Measurements from ENCODE around the gene TYSND1.
A peak's percentile ranks its signal among the peaks of the same experiment; 100 is the strongest.
"Not testable (repeated sequence)": the region's sequence is repeated elsewhere in the genome, so short reads cannot be mapped to it uniquely, and the experiment has no call there.

TYSND1 gene

GRCh38 chr10:70163448-70163847 is 16.9 kb upstream of the TYSND1 start:
- no peak for DNase-seq

DNA sequence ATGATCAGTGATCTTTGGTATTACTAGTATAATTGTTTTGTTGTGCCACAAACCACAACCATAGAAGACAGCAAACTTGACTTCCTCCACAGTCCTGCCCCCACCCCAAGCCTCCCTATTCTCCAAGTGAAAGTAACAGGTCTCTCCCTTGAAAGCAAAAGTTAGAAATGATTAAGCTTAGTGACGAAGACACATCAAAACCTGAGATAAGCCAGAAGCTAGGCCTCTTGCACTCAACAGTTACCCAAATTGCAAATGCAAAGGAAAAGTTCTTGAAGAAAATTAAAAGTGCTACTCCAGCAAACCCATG is 16.3 kb upstream of the TYSND1 start:
- DNase-seq = peak; percentile 67

DNA sequence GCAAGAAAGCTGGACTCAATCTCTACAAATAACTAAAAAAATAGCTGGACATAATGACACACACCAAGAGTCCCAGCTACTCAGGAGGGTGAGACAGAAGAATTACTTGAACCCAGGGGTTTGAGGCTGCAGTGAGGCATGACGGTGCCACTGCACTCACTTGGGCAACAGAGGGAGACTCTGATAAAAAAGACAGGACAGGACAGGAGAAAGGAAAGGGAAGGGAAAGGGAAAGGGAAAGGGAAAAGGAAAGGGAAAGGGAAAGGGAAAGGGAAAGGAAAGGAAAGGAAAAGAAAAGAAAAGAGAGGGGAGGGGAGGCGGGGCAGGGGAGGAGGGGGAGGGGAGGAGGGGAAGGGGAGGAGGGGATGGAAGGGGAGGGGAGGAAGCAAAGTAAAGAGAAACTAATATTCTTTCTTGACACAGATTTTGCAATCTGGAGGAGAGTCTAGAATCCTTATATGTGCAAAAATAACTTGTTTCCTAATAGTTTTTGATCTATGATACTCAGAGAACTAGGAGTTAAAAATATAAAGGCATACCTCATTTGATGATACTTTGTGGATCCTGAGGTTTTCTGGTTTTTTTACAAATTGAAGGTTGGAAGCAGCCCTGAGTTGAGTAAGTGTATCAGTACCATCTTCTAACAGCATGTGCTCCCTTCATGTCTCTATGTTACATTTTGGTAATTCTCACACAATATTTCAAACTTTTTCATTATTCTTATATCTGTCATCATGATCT is 15.8 kb upstream of the TYSND1 start:
- no peak for DNase-seq

DNA sequence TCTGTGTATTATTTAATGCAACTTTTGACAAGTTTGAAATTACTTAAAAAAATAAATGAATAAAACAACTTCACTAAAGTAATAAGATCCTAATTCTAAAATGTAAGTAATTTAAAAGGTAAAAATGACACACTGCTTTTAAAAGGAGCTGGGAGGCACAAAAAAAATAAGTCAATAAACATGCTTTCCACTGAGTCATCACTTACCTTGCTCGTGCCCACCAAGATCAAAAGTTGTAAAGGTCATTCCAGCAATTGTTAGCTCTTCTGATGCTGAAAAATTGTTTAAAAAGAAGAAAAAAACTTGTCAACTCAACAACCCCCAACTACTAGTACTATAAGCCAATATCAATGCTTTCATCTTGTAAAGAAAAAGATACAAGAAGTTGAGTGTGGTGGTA is 14.3 kb upstream of the TYSND1 start:
- DNase-seq = no peak

- not testable (repeated sequence) for DNase-seq
Observed at GRCh38 chr10:70159366-70159765, 12.9 kb upstream of the TYSND1 start.

DNA sequence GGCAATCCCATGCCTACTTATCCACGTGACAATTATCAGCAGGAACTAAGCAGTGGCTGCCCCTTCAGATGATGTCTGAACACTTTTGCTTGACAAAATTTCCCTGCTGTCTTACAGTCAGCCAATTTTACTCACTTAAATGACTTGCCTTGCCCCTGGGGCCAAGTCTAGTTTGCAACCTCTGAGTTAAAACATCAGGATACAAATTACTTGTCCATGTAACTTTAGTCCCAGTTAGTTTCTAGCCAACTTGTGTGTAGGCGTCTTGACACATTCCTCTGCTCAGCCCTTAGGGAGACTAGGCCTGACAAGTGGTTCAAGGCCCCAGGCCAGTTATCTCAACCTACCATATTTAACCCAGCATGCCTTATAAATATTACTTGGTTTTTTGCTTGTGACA is 11.6 kb upstream of the TYSND1 start:
- no peak for DNase-seq

GRCh38 chr10:70155255-70155838 is 8.8 kb upstream of the TYSND1 start:
- DNase-seq = no peak

DNA sequence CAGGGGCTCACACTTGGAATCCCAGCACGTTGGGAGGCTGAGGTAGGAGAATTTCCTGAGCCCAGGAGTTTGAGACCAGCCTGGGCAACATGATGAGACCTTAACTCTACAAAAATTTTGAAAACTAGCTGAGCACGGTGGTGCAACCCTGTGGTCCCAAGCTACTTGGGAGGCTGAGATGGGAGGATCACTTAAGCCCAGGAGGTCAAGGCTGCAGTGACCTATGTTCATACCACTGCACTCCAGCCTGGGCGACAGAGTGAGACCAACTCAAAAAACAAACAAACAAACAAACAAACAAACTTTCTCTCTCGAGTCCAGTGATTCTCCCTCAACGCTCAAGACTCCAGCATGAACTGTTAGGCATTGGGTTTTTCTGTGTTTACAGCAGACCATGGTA is 2.0 kb upstream of the TYSND1 start:
- no peak for DNase-seq

DNA sequence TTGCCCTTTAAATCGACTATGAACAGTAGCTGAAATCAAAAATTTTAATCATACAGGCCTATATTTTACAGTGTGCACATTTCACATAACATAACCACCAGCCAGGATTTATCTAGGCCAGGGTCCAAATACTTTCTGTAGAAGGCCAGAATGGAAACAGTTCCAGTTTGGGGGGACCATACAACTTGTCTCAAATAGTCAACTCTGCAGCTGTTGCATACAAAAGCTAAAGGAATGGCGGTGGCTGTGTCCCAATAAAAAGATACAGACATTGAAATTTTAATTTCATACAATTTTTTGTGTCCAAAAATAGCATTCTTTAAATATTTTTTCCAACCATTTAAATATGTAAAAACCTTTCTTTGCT is 742 bp upstream of the TYSND1 start:
- DNase-seq = no peak

DNA sequence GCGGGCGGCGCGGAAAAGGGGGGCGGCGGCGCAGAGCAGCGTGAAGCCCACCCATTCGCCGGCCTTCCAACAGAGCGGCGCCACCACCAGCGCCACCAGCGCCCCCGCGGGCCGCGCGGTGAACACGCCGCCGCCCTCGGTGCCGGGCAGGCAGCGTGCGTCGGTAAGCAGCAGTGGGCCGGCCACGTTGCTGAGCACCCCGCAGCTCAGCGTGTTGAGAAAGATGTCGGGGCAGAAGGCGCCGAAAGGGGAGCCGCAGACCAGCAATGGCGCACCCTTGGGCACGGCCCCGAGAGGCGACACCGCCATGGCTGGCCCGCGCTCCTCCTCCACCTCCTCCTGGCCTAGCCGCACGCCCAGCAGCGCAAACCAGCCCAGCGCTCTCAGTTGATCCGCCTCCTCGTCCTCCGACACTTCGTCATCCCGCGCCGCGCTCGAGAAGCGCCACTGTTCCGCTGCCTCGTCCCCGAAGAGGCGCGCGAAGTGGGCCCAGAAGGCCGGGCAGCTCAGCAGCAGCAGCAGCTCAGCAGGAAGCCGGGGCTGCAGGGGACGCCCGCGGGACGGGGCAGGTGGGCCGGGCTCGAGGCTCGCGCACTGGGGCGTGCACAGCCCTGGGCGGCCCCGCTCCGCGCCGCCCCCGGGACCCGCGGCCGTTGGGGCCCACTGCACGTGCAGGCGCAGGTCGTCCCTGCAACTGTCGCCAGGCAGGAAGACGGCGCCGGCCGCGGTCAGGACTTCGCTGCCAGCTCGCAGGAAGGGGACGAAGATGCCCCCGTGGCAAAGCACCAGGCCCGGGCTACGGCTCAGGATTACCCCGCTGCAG is 623 bp downstream of the TYSND1 start:
- peak; percentile 69 to 75 for DNase-seq

GRCh38 chr10:70145166-70145665 is 1.3 kb downstream of the TYSND1 start:
- DNase-seq = no peak

DNA sequence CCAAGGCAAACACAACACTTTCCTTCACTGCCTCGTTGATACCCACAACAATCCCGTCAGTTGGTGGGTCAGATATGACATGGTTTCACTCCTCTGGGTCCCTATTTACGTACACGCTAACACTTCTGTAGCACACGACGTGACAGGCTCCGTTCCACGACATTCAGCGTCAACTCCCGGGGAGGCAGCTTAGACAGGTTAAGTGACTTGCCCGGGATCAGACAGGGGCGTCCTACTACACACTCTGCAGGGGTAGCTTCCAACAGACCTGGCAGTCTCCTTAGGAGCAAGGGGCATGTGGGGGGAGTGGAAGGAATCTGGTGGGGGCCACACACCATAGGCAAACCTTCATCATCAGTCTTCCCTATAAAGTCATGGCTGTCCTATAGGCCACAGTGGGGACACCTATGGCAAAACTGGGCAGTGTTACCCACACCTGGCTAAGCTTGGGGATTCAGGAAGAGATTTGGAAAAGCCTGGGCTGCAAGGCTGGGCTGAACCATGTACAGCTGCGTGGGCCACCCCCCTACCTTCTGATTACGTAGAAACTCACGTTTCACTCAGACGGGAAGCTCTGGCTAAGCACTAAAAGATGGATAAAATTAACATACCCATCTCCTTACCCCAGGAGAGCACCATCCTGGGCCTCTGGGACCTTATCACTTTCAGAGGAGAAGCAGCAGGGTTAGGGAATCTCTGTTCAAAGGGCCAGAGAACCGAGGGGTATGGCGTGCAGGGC is 2.0 kb downstream of the TYSND1 start:
- DNase-seq = no peak

DNA sequence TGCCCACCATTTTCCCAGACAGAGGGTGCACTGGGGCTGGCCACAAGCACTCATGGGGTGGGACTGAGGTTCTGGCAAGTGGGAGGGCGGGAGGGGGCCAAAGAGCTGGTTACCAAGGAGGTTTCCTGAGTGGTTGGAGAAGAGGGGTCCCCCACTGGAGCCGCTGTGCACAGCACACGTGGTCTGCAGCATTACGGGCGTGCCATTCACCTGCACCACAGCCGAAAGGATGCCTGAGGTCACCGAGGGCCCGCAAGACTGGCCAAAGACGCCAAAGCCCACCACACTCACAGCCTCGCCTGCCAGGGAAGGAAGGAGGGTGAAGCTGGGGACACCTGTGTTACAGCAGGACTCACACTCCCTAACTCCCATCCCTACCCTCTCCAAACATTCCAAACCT is 3.9 kb downstream of the TYSND1 start:
- no peak for DNase-seq

- no peak for DNase-seq
Observed at GRCh38 chr10:70140297-70140696, 6.2 kb downstream of the TYSND1 start.

DNA sequence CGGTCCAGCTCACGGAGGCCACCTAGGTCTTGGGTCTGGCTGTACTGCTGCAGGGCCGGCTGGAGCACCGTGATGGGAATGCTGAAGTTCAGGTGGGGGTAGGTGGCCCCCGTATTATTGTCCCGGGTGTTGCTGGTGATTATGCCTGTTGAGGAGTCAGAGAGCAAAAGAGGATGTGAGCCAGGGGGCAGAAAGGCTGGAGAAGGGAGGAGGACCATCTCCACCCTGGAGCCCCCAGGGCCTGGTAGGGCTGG is 6.6 kb downstream of the TYSND1 start:
- DNase-seq = no peak

GRCh38 chr10:70139151-70139996 is 7.1 kb downstream of the TYSND1 start:
- no peak for DNase-seq

- no peak for DNase-seq
Observed at GRCh38 chr10:70137927-70138883, 8.3 kb downstream of the TYSND1 start.

- no peak for DNase-seq
Observed at GRCh38 chr10:70137135-70137534, 9.4 kb downstream of the TYSND1 start.

GRCh38 chr10:70135684-70136083 is 10.8 kb downstream of the TYSND1 start:
- DNase-seq = no peak

- DNase-seq = no peak
Observed at GRCh38 chr10:70135046-70135445, 11.5 kb downstream of the TYSND1 start.

Measured in stimulated activated CD4-positive, alpha-beta T cell treated with anti-CD3 and anti-CD28 coated beads, Interleukin-2, amount 100 ng/mL, for 24 hours (primary cell).